Progenitor cell of endocrine pancreas (in vitro differentiated cells): ENCODE measurements around the gene LAMTOR1. TPM values are rescaled to one million over a fixed set of nuclear protein-coding genes. Genes with fewer than 3 reads are reported as not detected.

Source experiments
- DNase-seq: peaks from one replicate; pipeline ENCODE4 v3.0.0; 2021; ENCODE audit warnings: low spot score; ENCODE audit not compliant: unreplicated experiment
- H3K27ac Mint-ChIP-seq: 2 replicates; pipeline ENCODE4 v1.8.0; 2021; ENCODE audit warnings: mild to moderate bottlenecking, moderate library complexity, mixed read lengths
- H3K27me3 Mint-ChIP-seq: 2 replicates; pipeline ENCODE4 v1.8.0; 2021; ENCODE audit warnings: mixed read lengths
- H3K36me3 Mint-ChIP-seq: 2 replicates; pipeline ENCODE4 v1.8.0; 2022; ENCODE audit warnings: mixed read lengths; ENCODE audit not compliant: insufficient read depth
- H3K4me1 Mint-ChIP-seq: 2 replicates; pipeline ENCODE4 v1.8.0; 2021; ENCODE audit warnings: low read depth, mixed read lengths
- H3K4me3 Mint-ChIP-seq: 2 replicates; pipeline ENCODE4 v1.8.0; 2021; ENCODE audit warnings: low read depth, mild to moderate bottlenecking, moderate library complexity, mixed read lengths
- H3K9me3 Mint-ChIP-seq: 2 replicates; pipeline ENCODE4 v1.8.0; 2021; ENCODE audit warnings: low read depth, mixed read lengths
- CTCF ChIP-seq: fragments of 200-600 bp; sonication (generic); IDR thresholded peaks from one replicate; pipeline ENCODE4 v1.5.0; 2021; ENCODE audit warnings: antibody characterized with exemption, mild to moderate bottlenecking; ENCODE audit not compliant: unreplicated experiment
- total RNA-seq: library from RNA; stranded (reverse); gene quantifications from 2 replicates; pipeline ENCODE4 v1.2.1, GENCODE V29; 2021

LAMTOR1 gene
- total RNA-seq, 1 donor from 2014 or later = 84.9 TPM

GRCh38 chr11:72075109-72075508, 28.0 kb downstream of the LAMTOR1 start:
- peaks cover 14% of the 10 kb centered on the region for H3K4me1 Mint-ChIP-seq
- no peak overlapping the region for H3K4me3 Mint-ChIP-seq
- H3K27me3 Mint-ChIP-seq = no peaks in the 10 kb centered on the region

GRCh38 chr11:72072348-72072747, 30.7 kb downstream of the LAMTOR1 start:
- Mint-ChIP-seq H3K27ac (peak overlapping the region; percentile 31), H3K4me3 (no peak overlapping the region), H3K9me3 (no peaks in the 10 kb centered on the region), H3K36me3 (peaks cover 3% of the 10 kb centered on the region), H3K4me1 (peaks cover 3% of the 10 kb centered on the region), H3K27me3 (no peaks in the 10 kb centered on the region)
- no peak for TF ChIP-seq CTCF
- no peak for DNase-seq

More at GRCh38 chr11:72075109-72075508, 28.0 kb downstream of the LAMTOR1 start:
- Mint-ChIP-seq H3K36me3 (peaks cover 2% of the 10 kb centered on the region), H3K9me3 (no peaks in the 10 kb centered on the region), H3K27ac (no peak overlapping the region)
- TF ChIP-seq CTCF = no peak
- DNase-seq = no peak

- no peak overlapping the region for H3K27ac Mint-ChIP-seq
- no peaks in the 10 kb centered on the region for H3K9me3 Mint-ChIP-seq
- no peak for TF ChIP-seq CTCF
- H3K27me3 Mint-ChIP-seq = no peaks in the 10 kb centered on the region
- peaks cover 6% of the 10 kb centered on the region for H3K36me3 Mint-ChIP-seq
- DNase-seq = no peak
- H3K4me3 Mint-ChIP-seq = no peak overlapping the region
- H3K4me1 Mint-ChIP-seq = peaks cover 3% of the 10 kb centered on the region
Observed at GRCh38 chr11:72070491-72070890, 32.6 kb downstream of the LAMTOR1 start.

GRCh38 chr11:72069787-72070251, 33.3 kb downstream of the LAMTOR1 start:
- peak overlapping the region; percentile 46 for H3K27ac Mint-ChIP-seq
- peaks cover 3% of the 10 kb centered on the region for H3K4me1 Mint-ChIP-seq
- no peak for DNase-seq
- peaks cover 6% of the 10 kb centered on the region for H3K36me3 Mint-ChIP-seq
- no peaks in the 10 kb centered on the region for H3K9me3 Mint-ChIP-seq
- no peak overlapping the region for H3K4me3 Mint-ChIP-seq
- no peak for TF ChIP-seq CTCF
- H3K27me3 Mint-ChIP-seq = no peaks in the 10 kb centered on the region

GRCh38 chr11:72069200-72069599, 33.9 kb downstream of the LAMTOR1 start:
- DNase-seq = no peak
- H3K27ac Mint-ChIP-seq = peak overlapping the region; percentile 46
- H3K4me1 Mint-ChIP-seq = peaks cover 3% of the 10 kb centered on the region
- TF ChIP-seq CTCF = no peak
- H3K36me3 Mint-ChIP-seq = peaks cover 6% of the 10 kb centered on the region
- no peak overlapping the region for H3K4me3 Mint-ChIP-seq
- H3K9me3 Mint-ChIP-seq = no peaks in the 10 kb centered on the region
- no peaks in the 10 kb centered on the region for H3K27me3 Mint-ChIP-seq
